ENCODE data around the gene PTTG1IP. TPM values are rescaled to one million over a fixed set of nuclear protein-coding genes. Genes with fewer than 3 reads are reported as not detected.

The PTTG1IP gene
- total RNA-seq, 1 donor from 2014 or later = 240 TPM

GRCh38 chr21:44842721-44843445 lies 30.6 kb downstream of the PTTG1IP start:
- TF ChIP-seq EZH2 (IDR thresholded peaks at IDR 0.05; ENCODE audit: insufficient read depth, low read length) = no peak
- no peak for TF ChIP-seq CTCF (IDR thresholded peaks at IDR 0.05; ENCODE audit: insufficient read depth, low read depth, low read length)
- Histone ChIP-seq H3K9ac (ENCODE audit: low read length) (no peak overlapping the region), H4K20me1 (ENCODE audit: insufficient read depth, low read length) (peaks cover 16% of the 10 kb centered on the region), H3K4me2 (ENCODE audit: low read length) (no peak overlapping the region), H3K9me3 (ENCODE audit: insufficient read depth, low read depth, low read length) (no peaks in the 10 kb centered on the region), H3K4me1 (ENCODE audit: insufficient read depth, low read length) (peaks cover 12% of the 10 kb centered on the region), H2AFZ (ENCODE audit: low read depth, low read length) (no peak overlapping the region), H3K27ac (ENCODE audit: low read depth, low read length) (no peak overlapping the region), H3K27me3 (ENCODE audit: insufficient read depth, low read length) (peaks cover 11% of the 10 kb centered on the region), H3K36me3 (ENCODE audit: insufficient read depth, low read length) (no peaks in the 10 kb centered on the region), H3K4me3 (ENCODE audit: insufficient read depth, low read depth, low read length) (no peak overlapping the region), H3K79me2 (ENCODE audit: insufficient read depth, low read length) (no peaks in the 10 kb centered on the region)
- Mint-ChIP-seq H3K27ac (ENCODE audit: unreplicated experiment) (no peak overlapping the region), H3K4me1 (ENCODE audit: low read depth, unreplicated experiment) (peaks cover 7% of the 10 kb centered on the region), H3K9me3 (ENCODE audit: unreplicated experiment) (peaks cover 6% of the 10 kb centered on the region), H3K27me3 (ENCODE audit: low read depth, unreplicated experiment) (peaks cover 51% of the 10 kb centered on the region), H3K4me3 (ENCODE audit: unreplicated experiment) (no peak overlapping the region), H3K36me3 (ENCODE audit: low read depth, unreplicated experiment) (peaks cover 6% of the 10 kb centered on the region)
- FAIRE-seq (no peak), DNase-seq (ENCODE audit: low read depth) (no peak)

GRCh38 chr21:44842087-44842486 lies 31.4 kb downstream of the PTTG1IP start:
- FAIRE-seq = no peak
- H3K27ac ChIP-seq (ENCODE audit: low read depth, low read length) = no peak overlapping the region
- no peaks in the 10 kb centered on the region for H3K36me3 ChIP-seq (ENCODE audit: insufficient read depth, low read length)
- H3K9me3 ChIP-seq (ENCODE audit: insufficient read depth, low read depth, low read length) = no peaks in the 10 kb centered on the region
- H3K9me3 Mint-ChIP-seq (ENCODE audit: unreplicated experiment) = peaks cover 6% of the 10 kb centered on the region
- H3K27ac Mint-ChIP-seq (ENCODE audit: unreplicated experiment) = no peak overlapping the region
- H3K27me3 Mint-ChIP-seq (ENCODE audit: low read depth, unreplicated experiment) = peaks cover 51% of the 10 kb centered on the region
- H2AFZ ChIP-seq (ENCODE audit: low read depth, low read length) = no peak overlapping the region
- TF ChIP-seq EZH2 (IDR thresholded peaks at IDR 0.05; ENCODE audit: insufficient read depth, low read length) = no peak
- no peak for TF ChIP-seq CTCF (IDR thresholded peaks at IDR 0.05; ENCODE audit: insufficient read depth, low read depth, low read length)
- no peak overlapping the region for H3K9ac ChIP-seq (ENCODE audit: low read length)
- peaks cover 7% of the 10 kb centered on the region for H3K4me1 Mint-ChIP-seq (ENCODE audit: low read depth, unreplicated experiment)
- peaks cover 12% of the 10 kb centered on the region for H3K4me1 ChIP-seq (ENCODE audit: insufficient read depth, low read length)
- no peak overlapping the region for H3K4me3 Mint-ChIP-seq (ENCODE audit: unreplicated experiment)
- H3K4me2 ChIP-seq (ENCODE audit: low read length) = no peak overlapping the region
- no peaks in the 10 kb centered on the region for H3K79me2 ChIP-seq (ENCODE audit: insufficient read depth, low read length)
- no peak overlapping the region for H3K4me3 ChIP-seq (ENCODE audit: insufficient read depth, low read depth, low read length)
- DNase-seq (ENCODE audit: low read depth) = no peak
- peaks cover 8% of the 10 kb centered on the region for H4K20me1 ChIP-seq (ENCODE audit: insufficient read depth, low read length)
- H3K36me3 Mint-ChIP-seq (ENCODE audit: low read depth, unreplicated experiment) = peaks cover 2% of the 10 kb centered on the region
- H3K27me3 ChIP-seq (ENCODE audit: insufficient read depth, low read length) = peaks cover 11% of the 10 kb centered on the region

GRCh38 chr21:44840771-44841170 lies 32.7 kb downstream of the PTTG1IP start:
- peaks cover 53% of the 10 kb centered on the region for H3K27me3 Mint-ChIP-seq (ENCODE audit: low read depth, unreplicated experiment)
- Histone ChIP-seq H2AFZ (ENCODE audit: low read depth, low read length) (no peak overlapping the region), H3K4me1 (ENCODE audit: insufficient read depth, low read length) (peaks cover under 1% of the 10 kb centered on the region), H3K27me3 (ENCODE audit: insufficient read depth, low read length) (peaks cover 11% of the 10 kb centered on the region), H3K9ac (ENCODE audit: low read length) (no peak overlapping the region), H3K27ac (ENCODE audit: low read depth, low read length) (no peak overlapping the region), H3K36me3 (ENCODE audit: insufficient read depth, low read length) (no peaks in the 10 kb centered on the region), H3K4me3 (ENCODE audit: insufficient read depth, low read depth, low read length) (no peak overlapping the region), H3K79me2 (ENCODE audit: insufficient read depth, low read length) (no peaks in the 10 kb centered on the region), H3K4me2 (ENCODE audit: low read length) (no peak overlapping the region), H4K20me1 (ENCODE audit: insufficient read depth, low read length) (no peaks in the 10 kb centered on the region), H3K9me3 (ENCODE audit: insufficient read depth, low read depth, low read length) (no peaks in the 10 kb centered on the region)
- H3K27ac Mint-ChIP-seq (ENCODE audit: unreplicated experiment) = no peak overlapping the region
- H3K9me3 Mint-ChIP-seq (ENCODE audit: unreplicated experiment) = peaks cover 6% of the 10 kb centered on the region
- DNase-seq (ENCODE audit: low read depth) = no peak
- peaks cover 8% of the 10 kb centered on the region for H3K4me1 Mint-ChIP-seq (ENCODE audit: low read depth, unreplicated experiment)
- no peaks in the 10 kb centered on the region for H3K36me3 Mint-ChIP-seq (ENCODE audit: low read depth, unreplicated experiment)
- no peak for FAIRE-seq
- H3K4me3 Mint-ChIP-seq (ENCODE audit: unreplicated experiment) = no peak overlapping the region
- TF ChIP-seq CTCF (IDR thresholded peaks at IDR 0.05; ENCODE audit: insufficient read depth, low read depth, low read length) (no peak), EZH2 (IDR thresholded peaks at IDR 0.05; ENCODE audit: insufficient read depth, low read length) (no peak)

All from astrocyte (in vitro differentiated cells and primary cell).